Caco-2 (cell line): ENCODE results near the gene INO80D. TPM values are rescaled to one million over a fixed set of nuclear protein-coding genes. Genes with fewer than 3 reads are reported as not detected.

Experiments used
- BruUV-seq: library from RNA; stranded (reverse); fragments of 400-500 nt; replicated peaks from 2 replicates; lab custom pipeline; 2021; lab: Mats Ljungman, UMichigan
- CTCF ChIA-PET: fragments of 300-600 bp; sonication (Branson Sonifier 250); formaldehyde crosslinking; loops from one replicate; lab custom pipeline; 2022; ENCODE audit warnings: antibody characterized with exemption; lab: Charles Lee
- POLR2A ChIA-PET: fragments of 300-600 bp; sonication (Branson Sonifier 250); formaldehyde crosslinking; loops from one replicate; lab custom pipeline; 2022; ENCODE audit warnings: antibody characterized with exemption; lab: Charles Lee
- DNase-seq, 2 experiments: peaks; one replicate each; pipeline versions ENCODE4 v3.0.0 to v3.0.0-alpha.2; 2020 to 2022
- H3K27me3 ChIP-seq: replicated peaks from 2 replicates; pipeline ENCODE4 v1.6.0; 2011; ENCODE audit warnings: low read length; ENCODE audit not compliant: control insufficient read depth, insufficient read depth
- H3K36me3 ChIP-seq: 2 replicates; pipeline ENCODE4 v1.5.1; 2011; ENCODE audit warnings: low read length; ENCODE audit not compliant: control insufficient read depth, insufficient read depth
- H3K4me1 ChIP-seq: fragments of 250-450 bp; sonication (Bioruptor Pico); 2 replicates; pipeline ENCODE4 v1.5.1; 2020; ENCODE audit warnings: mild to moderate bottlenecking
- H3K4me3 ChIP-seq: 2 replicates; pipeline ENCODE4 v1.5.1; 2011; ENCODE audit warnings: low read depth, mild to moderate bottlenecking, control low read depth, low read length
- H3K9me3 ChIP-seq: fragments of 250-450 bp; sonication (Bioruptor Pico); 2 replicates; pipeline ENCODE4 v1.5.1; 2020; ENCODE audit warnings: mild to moderate bottlenecking, moderate library complexity
- H3K27ac Mint-ChIP-seq: one replicate; pipeline ENCODE4 v1.8.0; 2022; ENCODE audit warnings: mixed read lengths; ENCODE audit not compliant: unreplicated experiment
- H3K27me3 Mint-ChIP-seq: one replicate; pipeline ENCODE4 v1.8.0; 2022; ENCODE audit warnings: mixed read lengths; ENCODE audit not compliant: insufficient read depth, unreplicated experiment
- H3K36me3 Mint-ChIP-seq: one replicate; pipeline ENCODE4 v1.8.0; 2022; ENCODE audit warnings: mild to moderate bottlenecking, mixed read lengths; ENCODE audit not compliant: insufficient read depth, unreplicated experiment
- H3K4me1 Mint-ChIP-seq: one replicate; pipeline ENCODE4 v1.8.0; 2022; ENCODE audit warnings: low read depth, mixed read lengths; ENCODE audit not compliant: unreplicated experiment
- H3K4me3 Mint-ChIP-seq: one replicate; pipeline ENCODE4 v1.8.0; 2022; ENCODE audit warnings: mild to moderate bottlenecking, moderate library complexity, mixed read lengths; ENCODE audit not compliant: unreplicated experiment
- H3K9me3 Mint-ChIP-seq: one replicate; pipeline ENCODE4 v1.8.0; 2022; ENCODE audit warnings: mixed read lengths; ENCODE audit not compliant: unreplicated experiment
- CTCF ChIP-seq, 2 experiments: fragments of 200-600 bp in 1 of 2; IDR thresholded peaks; 1 replicate in 1 of 2; 2 replicates in 1 of 2; pipeline versions ENCODE4 v1.5.1 to v1.8.0; 2011 to 2022; ENCODE audit warnings: antibody characterized with exemption in 1 of 2, control low read depth in 1 of 2, inconsistent platforms in 1 of 2, low read depth in 1 of 2, low read length in 1 of 2, mild to moderate bottlenecking in 1 of 2, moderate library complexity in 1 of 2; ENCODE audit not compliant: insufficient read depth in 1 of 2, severe bottlenecking in 1 of 2, unreplicated experiment in 1 of 2
- intact Hi-C: fragments of 100-400 bp; cut with micrococcal nuclease; formaldehyde crosslinking; loops from one replicate; pipeline ENCODE4 v1.10.0; 2022; ENCODE audit not compliant: unreplicated experiment
- total RNA-seq: library from RNA; stranded (reverse); gene quantifications from 2 replicates; pipeline ENCODE4 v1.2.3, GENCODE V29; 2022

The INO80D gene
- total RNA-seq, 1 experiment from 2014 or later = 19.8 TPM

- H3K4me1 Mint-ChIP-seq = peaks cover 20% of the 10 kb centered on the region
- H3K9me3 Mint-ChIP-seq = peaks cover 25% of the 10 kb centered on the region
- no peak for TF ChIP-seq CTCF (IDR thresholded peaks at IDR 0.05; ENCODE audit: insufficient read depth in 1 of 2, low read depth in 1 of 2, low read length in 1 of 2, severe bottlenecking in 1 of 2, unreplicated experiment in 1 of 2)
- no peaks in the 10 kb centered on the region for H3K27me3 Mint-ChIP-seq
- intact Hi-C loops = loop anchor here (5.0 kb wide), 1 partner anchor 106 kb away; no protein-coding TSS in a partner anchor
- peak overlapping the region; percentile 83 for H3K27ac Mint-ChIP-seq
- BruUV-seq = no TSS peak
- no peak overlapping the region for H3K4me3 Mint-ChIP-seq
- no peak overlapping the region for H3K4me3 ChIP-seq
- POLR2A ChIA-PET = no interaction called here
- CTCF ChIA-PET = interaction anchor here (0.7 kb wide), 1 partner anchor 28 kb away, joined by 3 read pairs; no protein-coding TSS in a partner anchor
- peaks cover 2% of the 10 kb centered on the region; the same call in 1 of the 2 replicates for H3K36me3 ChIP-seq
- H3K4me1 ChIP-seq = peaks cover 41% of the 10 kb centered on the region
- no peaks in the 10 kb centered on the region for H3K36me3 Mint-ChIP-seq
- DNase-seq = no peak
- H3K9me3 ChIP-seq = peaks cover 14% of the 10 kb centered on the region; the same call in 1 of the 2 replicates
- no peaks in the 10 kb centered on the region for H3K27me3 ChIP-seq
These were observed 109.7 kb downstream of the INO80D start for GRCh38 chr2:205976120-205976814.

DNA sequence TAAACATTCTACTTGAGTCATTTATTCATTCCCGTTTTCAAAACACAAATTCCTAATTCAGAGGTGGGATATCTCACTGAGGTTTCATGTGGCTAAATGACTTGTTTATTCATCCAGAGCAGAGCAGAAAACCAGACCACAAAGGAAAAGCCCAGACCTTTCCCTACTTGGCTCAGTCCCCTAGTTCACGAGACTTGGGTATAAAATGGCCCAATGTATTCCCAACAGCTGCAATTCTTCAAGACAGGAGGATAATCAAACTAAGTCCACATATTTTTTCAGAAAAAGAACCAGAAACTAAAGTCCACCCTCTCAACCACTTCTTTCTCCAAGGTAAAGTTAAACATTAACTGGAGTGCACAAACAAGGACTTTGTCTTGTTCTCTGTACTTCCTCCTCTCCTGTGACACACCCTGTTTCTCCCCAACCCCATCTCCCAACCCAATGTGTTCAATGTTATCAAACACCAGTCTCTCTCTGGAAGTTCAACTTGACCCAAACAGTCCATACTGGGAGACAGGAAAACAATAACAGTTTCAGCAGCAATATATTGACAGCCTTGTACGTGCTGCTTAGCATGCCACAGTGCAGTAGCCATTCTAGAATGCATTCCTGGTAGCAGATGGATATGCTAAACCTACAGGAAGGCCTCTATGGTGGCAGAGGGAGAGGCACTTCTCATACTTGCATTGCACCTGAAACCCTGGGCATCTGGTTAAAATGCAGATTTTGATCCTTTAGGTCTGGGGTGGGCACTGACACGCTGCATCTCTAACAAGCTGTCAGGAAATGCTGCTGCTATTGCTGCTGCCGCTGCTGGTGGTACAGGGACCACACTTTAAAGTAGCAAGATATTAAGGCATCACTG is 110.7 kb downstream of the INO80D start:
- POLR2A ChIA-PET = interaction anchor here (0.6 kb wide), 1 partner anchor 45 kb away, joined by 3 read pairs; no protein-coding TSS in a partner anchor
- BruUV-seq = no TSS peak

More for the DNA sequence above, 110.7 kb downstream of the INO80D start:
- Histone ChIP-seq H3K36me3 (peaks cover 2% of the 10 kb centered on the region; the same call in 1 of the 2 replicates), H3K4me3 (no peak overlapping the region), H3K4me1 (peaks cover 41% of the 10 kb centered on the region), H3K9me3 (peaks cover 14% of the 10 kb centered on the region; the same call in 1 of the 2 replicates), H3K27me3 (no peaks in the 10 kb centered on the region)
- peak; percentile 80 to 87 for DNase-seq
- Mint-ChIP-seq H3K27me3 (no peaks in the 10 kb centered on the region), H3K4me1 (peaks cover 20% of the 10 kb centered on the region), H3K27ac (peak overlapping the region; percentile 83), H3K4me3 (peak overlapping the region; percentile 66), H3K36me3 (no peaks in the 10 kb centered on the region), H3K9me3 (peaks cover 25% of the 10 kb centered on the region)
- TF ChIP-seq CTCF (IDR thresholded peaks at IDR 0.05; ENCODE audit: insufficient read depth in 1 of 2, low read depth in 1 of 2, low read length in 1 of 2, severe bottlenecking in 1 of 2, unreplicated experiment in 1 of 2) = no peak
- intact Hi-C loops = loop anchor here (1.0 to 5.0 kb wide), 3 partner anchors 8 to 107 kb away; no protein-coding TSS in a partner anchor
- CTCF ChIA-PET = no interaction called here
